ENCODE data around the gene RBM26.

DNA sequence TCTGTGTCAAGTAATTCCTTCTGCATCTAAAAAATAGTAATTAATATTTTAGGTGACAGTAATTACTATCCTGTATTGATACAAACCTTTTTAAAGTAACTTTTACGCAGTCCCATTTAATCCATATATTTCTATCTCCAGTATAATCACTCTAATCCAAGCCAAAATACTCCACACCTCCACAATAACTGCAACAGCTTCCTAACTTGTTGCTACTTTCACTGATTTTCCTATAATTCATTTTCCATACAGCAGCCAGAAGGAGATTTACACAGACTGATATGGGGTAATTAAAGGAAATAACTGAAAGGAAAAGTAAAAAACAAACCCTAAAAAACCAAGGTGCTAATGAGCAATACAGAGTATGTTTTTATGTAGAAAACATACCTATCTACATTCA lies 64.9 kb downstream of the RBM26 start:
- no peak for TF ChIP-seq POLR2A (IDR thresholded peaks at IDR 0.05)
- TF ChIP-seq, protein P1, sequence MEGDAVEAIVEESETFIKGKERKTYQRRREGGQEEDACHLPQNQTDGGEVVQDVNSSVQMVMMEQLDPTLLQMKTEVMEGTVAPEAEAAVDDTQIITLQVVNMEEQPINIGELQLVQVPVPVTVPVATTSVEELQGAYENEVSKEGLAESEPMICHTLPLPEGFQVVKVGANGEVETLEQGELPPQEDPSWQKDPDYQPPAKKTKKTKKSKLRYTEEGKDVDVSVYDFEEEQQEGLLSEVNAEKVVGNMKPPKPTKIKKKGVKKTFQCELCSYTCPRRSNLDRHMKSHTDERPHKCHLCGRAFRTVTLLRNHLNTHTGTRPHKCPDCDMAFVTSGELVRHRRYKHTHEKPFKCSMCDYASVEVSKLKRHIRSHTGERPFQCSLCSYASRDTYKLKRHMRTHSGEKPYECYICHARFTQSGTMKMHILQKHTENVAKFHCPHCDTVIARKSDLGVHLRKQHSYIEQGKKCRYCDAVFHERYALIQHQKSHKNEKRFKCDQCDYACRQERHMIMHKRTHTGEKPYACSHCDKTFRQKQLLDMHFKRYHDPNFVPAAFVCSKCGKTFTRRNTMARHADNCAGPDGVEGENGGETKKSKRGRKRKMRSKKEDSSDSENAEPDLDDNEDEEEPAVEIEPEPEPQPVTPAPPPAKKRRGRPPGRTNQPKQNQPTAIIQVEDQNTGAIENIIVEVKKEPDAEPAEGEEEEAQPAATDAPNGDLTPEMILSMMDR (IDR thresholded peaks at IDR 0.05), result no peak

Data from esophagus squamous epithelium (tissue), 4 donors.